ENCODE data around the gene LDLRAD1. TPM values are rescaled to one million over a fixed set of nuclear protein-coding genes. Genes with fewer than 3 reads are reported as not detected.
A peak's percentile ranks its signal among the peaks of the same experiment; 100 is the strongest.

LDLRAD1 gene
- total and polyA plus RNA-seq, 2 of the 13 experiments (the other 11 are each of a cell fraction or from before 2014, with no cell fraction given), result 2.5 to 14.0 TPM

GRCh38 chr1:53981220-53981619 lies 36.8 kb downstream of the LDLRAD1 start (continued):
- TF ChIP-seq NR2F1 (CRISPR knock-in tag; IDR thresholded peaks at IDR 0.05) (no peak), TFAP4 (IDR thresholded peaks at IDR 0.05; ENCODE audit: borderline replicate concordance, low read depth) (peak; percentile 24; the same call in 1 of the 2 replicates), ZNF691 (CRISPR knock-in tag; IDR thresholded peaks at IDR 0.05; ENCODE audit: borderline replicate concordance, low read depth) (peak; percentile 98; the same call in 1 of the 2 replicates), ZNF333 (CRISPR knock-in tag; IDR thresholded peaks at IDR 0.05; ENCODE audit: borderline replicate concordance) (no peak), HMG20B (CRISPR knock-in tag; conservative IDR thresholded peaks at IDR 0.05) (0 out of 2 replicates have a peak, but pooled peaks have one; percentile 26), RXRA (CRISPR knock-in tag; IDR thresholded peaks at IDR 0.05) (peak; percentile 29; the same call in 1 of the 2 replicates), SALL1 (CRISPR knock-in tag; IDR thresholded peaks at IDR 0.05) (peak; percentile 25; the same call in 1 of the 2 replicates)
- TF ChIP-seq, protein P1, sequence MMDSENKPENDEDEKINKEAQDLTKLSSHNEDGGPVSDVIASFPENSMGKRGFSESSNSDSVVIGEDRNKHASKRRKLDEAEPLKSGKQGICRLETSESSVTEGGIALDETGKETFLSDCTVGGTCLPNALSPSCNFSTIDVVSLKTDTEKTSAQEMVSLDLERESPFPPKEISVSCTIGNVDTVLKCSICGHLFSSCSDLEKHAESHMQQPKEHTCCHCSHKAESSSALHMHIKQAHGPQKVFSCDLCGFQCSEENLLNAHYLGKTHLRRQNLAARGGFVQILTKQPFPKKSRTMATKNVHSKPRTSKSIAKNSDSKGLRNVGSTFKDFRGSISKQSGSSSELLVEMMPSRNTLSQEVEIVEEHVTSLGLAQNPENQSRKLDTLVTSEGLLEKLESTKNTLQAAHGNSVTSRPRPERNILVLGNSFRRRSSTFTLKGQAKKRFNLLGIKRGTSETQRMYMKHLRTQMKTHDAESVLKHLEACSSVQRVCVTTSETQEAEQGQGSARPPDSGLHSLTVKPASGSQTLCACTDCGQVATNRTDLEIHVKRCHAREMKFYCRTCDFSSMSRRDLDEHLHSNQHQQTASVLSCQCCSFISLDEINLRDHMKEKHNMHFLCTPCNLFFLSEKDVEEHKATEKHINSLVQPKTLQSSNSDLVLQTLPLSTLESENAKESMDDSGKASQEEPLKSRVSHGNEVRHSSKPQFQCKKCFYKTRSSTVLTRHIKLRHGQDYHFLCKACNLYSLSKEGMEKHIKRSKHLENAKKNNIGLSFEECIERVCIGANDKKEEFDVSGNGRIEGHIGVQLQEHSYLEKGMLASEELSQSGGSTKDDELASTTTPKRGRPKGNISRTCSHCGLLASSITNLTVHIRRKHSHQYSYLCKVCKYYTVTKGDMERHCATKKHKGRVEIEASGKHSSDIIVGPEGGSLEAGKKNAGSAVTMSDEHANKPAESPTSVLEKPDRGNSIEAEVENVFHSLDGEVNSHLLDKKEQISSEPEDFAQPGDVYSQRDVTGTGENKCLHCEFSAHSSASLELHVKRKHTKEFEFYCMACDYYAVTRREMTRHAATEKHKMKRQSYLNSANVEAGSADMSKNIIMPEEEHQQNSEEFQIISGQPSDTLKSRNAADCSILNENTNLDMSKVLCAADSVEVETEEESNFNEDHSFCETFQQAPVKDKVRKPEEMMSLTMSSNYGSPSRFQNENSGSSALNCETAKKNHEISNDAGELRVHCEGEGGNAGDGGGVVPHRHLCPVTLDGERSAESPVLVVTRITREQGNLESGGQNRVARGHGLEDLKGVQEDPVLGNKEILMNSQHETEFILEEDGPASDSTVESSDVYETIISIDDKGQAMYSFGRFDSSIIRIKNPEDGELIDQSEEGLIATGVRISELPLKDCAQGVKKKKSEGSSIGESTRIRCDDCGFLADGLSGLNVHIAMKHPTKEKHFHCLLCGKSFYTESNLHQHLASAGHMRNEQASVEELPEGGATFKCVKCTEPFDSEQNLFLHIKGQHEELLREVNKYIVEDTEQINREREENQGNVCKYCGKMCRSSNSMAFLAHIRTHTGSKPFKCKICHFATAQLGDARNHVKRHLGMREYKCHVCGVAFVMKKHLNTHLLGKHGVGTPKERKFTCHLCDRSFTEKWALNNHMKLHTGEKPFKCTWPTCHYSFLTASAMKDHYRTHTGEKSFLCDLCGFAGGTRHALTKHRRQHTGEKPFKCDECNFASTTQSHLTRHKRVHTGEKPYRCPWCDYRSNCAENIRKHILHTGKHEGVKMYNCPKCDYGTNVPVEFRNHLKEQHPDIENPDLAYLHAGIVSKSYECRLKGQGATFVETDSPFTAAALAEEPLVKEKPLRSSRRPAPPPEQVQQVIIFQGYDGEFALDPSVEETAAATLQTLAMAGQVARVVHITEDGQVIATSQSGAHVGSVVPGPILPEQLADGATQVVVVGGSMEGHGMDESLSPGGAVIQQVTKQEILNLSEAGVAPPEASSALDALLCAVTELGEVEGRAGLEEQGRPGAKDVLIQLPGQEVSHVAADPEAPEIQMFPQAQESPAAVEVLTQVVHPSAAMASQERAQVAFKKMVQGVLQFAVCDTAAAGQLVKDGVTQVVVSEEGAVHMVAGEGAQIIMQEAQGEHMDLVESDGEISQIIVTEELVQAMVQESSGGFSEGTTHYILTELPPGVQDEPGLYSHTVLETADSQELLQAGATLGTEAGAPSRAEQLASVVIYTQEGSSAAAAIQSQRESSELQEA (CRISPR knock-in tag; IDR thresholded peaks at IDR 0.05; ENCODE audit: not compliant biosample characterization), result no peak
- TF ChIP-seq, protein P2, sequence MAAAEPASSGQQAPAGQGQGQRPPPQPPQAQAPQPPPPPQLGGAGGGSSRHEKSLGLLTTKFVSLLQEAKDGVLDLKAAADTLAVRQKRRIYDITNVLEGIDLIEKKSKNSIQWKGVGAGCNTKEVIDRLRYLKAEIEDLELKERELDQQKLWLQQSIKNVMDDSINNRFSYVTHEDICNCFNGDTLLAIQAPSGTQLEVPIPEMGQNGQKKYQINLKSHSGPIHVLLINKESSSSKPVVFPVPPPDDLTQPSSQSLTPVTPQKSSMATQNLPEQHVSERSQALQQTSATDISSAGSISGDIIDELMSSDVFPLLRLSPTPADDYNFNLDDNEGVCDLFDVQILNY (CRISPR knock-in tag; conservative IDR thresholded peaks at IDR 0.05), result no peak
- TF ChIP-seq, protein P3, sequence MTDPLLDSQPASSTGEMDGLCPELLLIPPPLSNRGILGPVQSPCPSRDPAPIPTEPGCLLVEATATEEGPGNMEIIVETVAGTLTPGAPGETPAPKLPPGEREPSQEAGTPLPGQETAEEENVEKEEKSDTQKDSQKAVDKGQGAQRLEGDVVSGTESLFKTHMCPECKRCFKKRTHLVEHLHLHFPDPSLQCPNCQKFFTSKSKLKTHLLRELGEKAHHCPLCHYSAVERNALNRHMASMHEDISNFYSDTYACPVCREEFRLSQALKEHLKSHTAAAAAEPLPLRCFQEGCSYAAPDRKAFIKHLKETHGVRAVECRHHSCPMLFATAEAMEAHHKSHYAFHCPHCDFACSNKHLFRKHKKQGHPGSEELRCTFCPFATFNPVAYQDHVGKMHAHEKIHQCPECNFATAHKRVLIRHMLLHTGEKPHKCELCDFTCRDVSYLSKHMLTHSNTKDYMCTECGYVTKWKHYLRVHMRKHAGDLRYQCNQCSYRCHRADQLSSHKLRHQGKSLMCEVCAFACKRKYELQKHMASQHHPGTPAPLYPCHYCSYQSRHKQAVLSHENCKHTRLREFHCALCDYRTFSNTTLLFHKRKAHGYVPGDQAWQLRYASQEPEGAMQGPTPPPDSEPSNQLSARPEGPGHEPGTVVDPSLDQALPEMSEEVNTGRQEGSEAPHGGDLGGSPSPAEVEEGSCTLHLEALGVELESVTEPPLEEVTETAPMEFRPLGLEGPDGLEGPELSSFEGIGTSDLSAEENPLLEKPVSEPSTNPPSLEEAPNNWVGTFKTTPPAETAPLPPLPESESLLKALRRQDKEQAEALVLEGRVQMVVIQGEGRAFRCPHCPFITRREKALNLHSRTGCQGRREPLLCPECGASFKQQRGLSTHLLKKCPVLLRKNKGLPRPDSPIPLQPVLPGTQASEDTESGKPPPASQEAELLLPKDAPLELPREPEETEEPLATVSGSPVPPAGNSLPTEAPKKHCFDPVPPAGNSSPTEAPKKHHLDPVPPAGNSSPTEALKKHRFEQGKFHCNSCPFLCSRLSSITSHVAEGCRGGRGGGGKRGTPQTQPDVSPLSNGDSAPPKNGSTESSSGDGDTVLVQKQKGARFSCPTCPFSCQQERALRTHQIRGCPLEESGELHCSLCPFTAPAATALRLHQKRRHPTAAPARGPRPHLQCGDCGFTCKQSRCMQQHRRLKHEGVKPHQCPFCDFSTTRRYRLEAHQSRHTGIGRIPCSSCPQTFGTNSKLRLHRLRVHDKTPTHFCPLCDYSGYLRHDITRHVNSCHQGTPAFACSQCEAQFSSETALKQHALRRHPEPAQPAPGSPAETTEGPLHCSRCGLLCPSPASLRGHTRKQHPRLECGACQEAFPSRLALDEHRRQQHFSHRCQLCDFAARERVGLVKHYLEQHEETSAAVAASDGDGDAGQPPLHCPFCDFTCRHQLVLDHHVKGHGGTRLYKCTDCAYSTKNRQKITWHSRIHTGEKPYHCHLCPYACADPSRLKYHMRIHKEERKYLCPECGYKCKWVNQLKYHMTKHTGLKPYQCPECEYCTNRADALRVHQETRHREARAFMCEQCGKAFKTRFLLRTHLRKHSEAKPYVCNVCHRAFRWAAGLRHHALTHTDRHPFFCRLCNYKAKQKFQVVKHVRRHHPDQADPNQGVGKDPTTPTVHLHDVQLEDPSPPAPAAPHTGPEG (CRISPR knock-in tag; IDR thresholded peaks at IDR 0.05), result no peak

Data from HepG2 (cell line).